ENCODE results near the gene ACP5.
"Not testable (repeated sequence)": the region's sequence is repeated elsewhere in the genome, so short reads cannot be mapped to it uniquely, and the experiment has no call there.

ACP5 gene

DNA sequence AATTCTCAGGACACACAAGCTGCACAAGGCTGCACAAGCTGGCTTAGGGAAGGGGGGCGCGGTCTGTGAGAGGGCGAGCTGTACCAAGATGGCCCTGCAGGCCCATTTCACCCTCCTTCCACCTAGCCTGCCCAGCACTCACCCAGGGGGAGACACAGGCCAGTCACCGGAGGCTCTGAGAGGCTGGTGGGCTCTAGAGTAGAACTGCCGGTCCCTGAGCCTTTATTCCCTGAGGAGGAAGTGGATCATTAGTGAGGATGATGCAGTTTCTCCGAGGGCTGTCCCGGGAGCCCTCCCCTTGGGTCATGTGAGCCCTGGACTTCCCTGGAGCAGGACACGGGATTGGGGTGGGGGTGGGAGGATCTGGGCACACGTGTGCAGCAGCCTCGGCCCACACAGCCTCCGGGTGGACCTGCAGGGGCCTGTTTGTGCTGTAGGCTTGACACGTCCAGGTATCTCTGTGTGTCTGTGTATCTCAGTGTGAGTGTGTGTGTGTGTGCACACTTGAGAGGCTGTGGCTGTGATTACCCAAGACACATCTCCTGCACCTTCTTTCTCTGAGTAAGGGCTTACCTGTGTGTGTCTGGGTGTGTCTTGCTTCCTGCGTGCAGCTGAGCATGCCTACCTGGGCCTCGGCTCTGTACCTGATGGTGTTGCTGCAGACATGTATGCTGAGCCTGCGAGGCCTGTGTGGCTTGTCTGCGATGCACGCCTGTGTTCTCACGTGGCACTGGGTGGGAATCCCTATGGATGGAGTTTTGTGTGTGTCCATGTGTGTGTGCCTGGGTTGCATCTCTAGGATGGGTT, at the start of gene ACP5:
Gene ACP5 (minus strand): TSS at position 195 of the 807 bp plus-strand sequence. CDS start 328 bp downstream, outside the sequence.
- Histone ChIP-seq H3K4me1 (ENCODE audit: control insufficient read depth in 1 of 2, insufficient read depth in 2 of 2, low read length in 2 of 2) (peaks cover 19 to 33% of the 10 kb centered on the region in 2 donors), H3K27me3 (ENCODE audit: control insufficient read depth in 1 of 2, insufficient read depth in 2 of 2, low read length in 2 of 2) (no peaks in the 10 kb centered on the region), H3K9me3 (ENCODE audit: control insufficient read depth in 1 of 2, low read length in 2 of 2) (no peaks in the 10 kb centered on the region), H3K36me3 (ENCODE audit: control insufficient read depth in 1 of 2, insufficient read depth in 2 of 2, low read length in 2 of 2) (no peaks in the 10 kb centered on the region), H3K4me3 (ENCODE audit: low read depth in 1 of 2, low read length in 2 of 2) (peak within 1 kb of the TSS; percentile 75 to 77), H3K9ac (ENCODE audit: low read depth in 1 of 2, low read length in 2 of 2) (peak within 1 kb of the TSS; percentile 47 to 65), H3K27ac (ENCODE audit: low read depth, low read length) (peak within 1 kb of the TSS; percentile 66)

DNA sequence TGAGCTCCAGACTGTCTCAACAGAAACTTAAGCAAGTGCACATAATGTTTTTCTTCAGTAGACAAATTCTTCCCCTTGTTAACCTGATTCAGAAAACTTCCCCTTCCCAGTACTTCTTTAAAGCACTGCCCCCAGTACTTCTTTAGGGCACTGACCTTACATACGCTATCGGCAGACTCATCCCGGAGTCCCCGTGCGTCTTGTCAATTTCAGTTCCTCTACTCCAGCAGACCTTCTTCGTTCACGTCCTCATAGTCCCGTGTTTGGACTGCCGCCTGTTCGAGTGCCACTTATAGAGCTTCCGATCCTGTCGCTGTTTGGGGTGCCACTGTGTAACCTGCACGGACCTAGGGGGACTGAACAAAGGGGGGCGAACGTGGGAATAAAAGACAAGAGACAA, 48.8 kb upstream of the ACP5 start:
- Histone ChIP-seq H3K4me1 (ENCODE audit: control insufficient read depth in 1 of 2, insufficient read depth in 2 of 2, low read length in 2 of 2) (peaks cover 0 to 7% of the 10 kb centered on the region in 2 donors), H3K27ac (ENCODE audit: low read depth, low read length) (no peak overlapping the region), H3K27me3 (ENCODE audit: control insufficient read depth in 1 of 2, insufficient read depth in 2 of 2, low read length in 2 of 2) (no peaks in the 10 kb centered on the region)

DNA sequence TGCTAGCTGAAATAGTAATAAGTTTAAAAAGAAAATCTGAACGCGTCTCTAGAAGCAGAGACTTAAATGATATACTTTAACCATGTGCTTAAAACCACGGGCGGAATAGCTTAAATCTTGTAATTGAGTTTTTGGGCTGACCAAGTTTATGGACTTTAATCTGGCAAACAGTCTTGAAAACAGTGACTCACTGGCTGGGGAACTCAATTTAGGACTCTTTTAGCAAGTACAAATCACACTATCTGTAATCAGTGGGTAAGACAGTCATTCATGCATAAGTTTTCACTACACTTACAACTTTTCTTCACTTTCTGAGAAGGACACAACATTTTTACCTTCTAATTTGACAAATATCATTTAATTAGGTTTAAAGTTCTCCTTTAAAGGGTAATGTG, 46.6 kb upstream of the ACP5 start:
- peak overlapping the region in 1 of 2 donors; percentile 21 for H3K9ac ChIP-seq (ENCODE audit: low read depth in 1 of 2, low read length in 2 of 2)
- H3K27ac ChIP-seq (ENCODE audit: low read depth, low read length): peak overlapping the region; percentile 63
- H3K4me1 ChIP-seq (ENCODE audit: control insufficient read depth in 1 of 2, insufficient read depth in 2 of 2, low read length in 2 of 2): peaks cover 0 to 7% of the 10 kb centered on the region in 2 donors
- H3K27me3 ChIP-seq (ENCODE audit: control insufficient read depth in 1 of 2, insufficient read depth in 2 of 2, low read length in 2 of 2): no peaks in the 10 kb centered on the region
- peak overlapping the region in 1 of 2 donors; percentile 36 for H3K4me3 ChIP-seq (ENCODE audit: low read depth in 1 of 2, low read length in 2 of 2)
- no peaks in the 10 kb centered on the region for H3K9me3 ChIP-seq (ENCODE audit: control insufficient read depth in 1 of 2, low read length in 2 of 2)
- H3K36me3 ChIP-seq (ENCODE audit: control insufficient read depth in 1 of 2, insufficient read depth in 2 of 2, low read length in 2 of 2): peaks cover 10 to 20% of the 10 kb centered on the region in 2 donors

More for the DNA sequence above, 48.8 kb upstream of the ACP5 start:
- H3K9me3 ChIP-seq (ENCODE audit: control insufficient read depth in 1 of 2, low read length in 2 of 2): no peaks in the 10 kb centered on the region
- no peak overlapping the region for H3K9ac ChIP-seq (ENCODE audit: low read depth in 1 of 2, low read length in 2 of 2)
- H3K36me3 ChIP-seq (ENCODE audit: control insufficient read depth in 1 of 2, insufficient read depth in 2 of 2, low read length in 2 of 2): no peaks in the 10 kb centered on the region
- H3K4me3 ChIP-seq (ENCODE audit: low read depth in 1 of 2, low read length in 2 of 2): no peak overlapping the region

DNA sequence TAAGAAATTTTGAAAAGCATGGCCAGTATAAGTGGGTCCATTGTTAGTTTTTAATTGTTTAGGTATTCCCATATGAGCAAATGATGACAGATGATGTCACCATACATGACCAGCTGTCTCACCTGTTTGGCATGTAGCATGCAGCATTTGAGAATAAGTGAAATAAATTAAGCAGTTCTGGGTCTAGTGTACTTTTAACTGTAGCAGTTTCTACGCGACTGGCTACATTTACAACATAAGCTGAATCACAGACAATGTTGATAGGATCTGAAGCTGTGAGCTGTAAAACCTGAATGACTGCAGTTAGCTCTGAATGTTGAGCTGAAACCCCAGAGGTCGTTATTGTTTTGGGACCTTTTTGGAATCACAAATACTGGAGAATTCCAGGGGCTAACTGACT, 45.0 kb upstream of the ACP5 start:
- Histone ChIP-seq H3K36me3 (ENCODE audit: control insufficient read depth in 1 of 2, insufficient read depth in 2 of 2, low read length in 2 of 2) (peaks cover 22 to 35% of the 10 kb centered on the region in 2 donors), H3K9me3 (ENCODE audit: control insufficient read depth in 1 of 2, low read length in 2 of 2) (peaks cover 5 to 11% of the 10 kb centered on the region in 2 donors)
- not testable (repeated sequence) for H3K4me1 ChIP-seq (ENCODE audit: control insufficient read depth in 1 of 2, insufficient read depth in 2 of 2, low read length in 2 of 2); H3K9ac ChIP-seq (ENCODE audit: low read depth in 1 of 2, low read length in 2 of 2); H3K27ac ChIP-seq (ENCODE audit: low read depth, low read length); H3K4me3 ChIP-seq (ENCODE audit: low read depth in 1 of 2, low read length in 2 of 2); H3K27me3 ChIP-seq (ENCODE audit: control insufficient read depth in 1 of 2, insufficient read depth in 2 of 2, low read length in 2 of 2)

DNA sequence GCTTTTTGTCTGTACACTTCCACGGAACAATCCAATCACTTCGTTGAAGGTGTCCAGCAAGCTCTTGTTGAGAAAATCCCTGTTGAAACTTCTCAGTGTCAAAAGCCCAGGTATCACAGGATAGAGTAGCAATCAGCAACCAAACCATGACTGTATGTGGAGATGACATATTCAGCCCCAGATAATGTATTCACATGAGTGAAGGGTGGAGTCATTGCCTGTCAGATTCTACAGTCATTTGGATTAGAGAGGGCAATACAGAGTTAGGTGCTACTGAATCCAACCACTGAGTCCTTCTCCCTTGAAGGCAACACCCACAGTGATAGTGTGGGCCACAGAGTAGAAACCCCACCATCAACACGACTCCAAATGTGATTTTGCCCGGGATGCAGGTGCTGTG, 43.1 kb upstream of the ACP5 start:
- Histone ChIP-seq H3K27me3 (ENCODE audit: control insufficient read depth in 1 of 2, insufficient read depth in 2 of 2, low read length in 2 of 2) (no peaks in the 10 kb centered on the region), H3K9ac (ENCODE audit: low read depth in 1 of 2, low read length in 2 of 2) (no peak overlapping the region), H3K4me3 (ENCODE audit: low read depth in 1 of 2, low read length in 2 of 2) (no peak overlapping the region), H3K27ac (ENCODE audit: low read depth, low read length) (no peak overlapping the region), H3K9me3 (ENCODE audit: control insufficient read depth in 1 of 2, low read length in 2 of 2) (peaks cover 17 to 20% of the 10 kb centered on the region in 2 donors), H3K36me3 (ENCODE audit: control insufficient read depth in 1 of 2, insufficient read depth in 2 of 2, low read length in 2 of 2) (peaks cover 33 to 51% of the 10 kb centered on the region in 2 donors), H3K4me1 (ENCODE audit: control insufficient read depth in 1 of 2, insufficient read depth in 2 of 2, low read length in 2 of 2) (peaks cover 0 to 6% of the 10 kb centered on the region in 2 donors)

DNA sequence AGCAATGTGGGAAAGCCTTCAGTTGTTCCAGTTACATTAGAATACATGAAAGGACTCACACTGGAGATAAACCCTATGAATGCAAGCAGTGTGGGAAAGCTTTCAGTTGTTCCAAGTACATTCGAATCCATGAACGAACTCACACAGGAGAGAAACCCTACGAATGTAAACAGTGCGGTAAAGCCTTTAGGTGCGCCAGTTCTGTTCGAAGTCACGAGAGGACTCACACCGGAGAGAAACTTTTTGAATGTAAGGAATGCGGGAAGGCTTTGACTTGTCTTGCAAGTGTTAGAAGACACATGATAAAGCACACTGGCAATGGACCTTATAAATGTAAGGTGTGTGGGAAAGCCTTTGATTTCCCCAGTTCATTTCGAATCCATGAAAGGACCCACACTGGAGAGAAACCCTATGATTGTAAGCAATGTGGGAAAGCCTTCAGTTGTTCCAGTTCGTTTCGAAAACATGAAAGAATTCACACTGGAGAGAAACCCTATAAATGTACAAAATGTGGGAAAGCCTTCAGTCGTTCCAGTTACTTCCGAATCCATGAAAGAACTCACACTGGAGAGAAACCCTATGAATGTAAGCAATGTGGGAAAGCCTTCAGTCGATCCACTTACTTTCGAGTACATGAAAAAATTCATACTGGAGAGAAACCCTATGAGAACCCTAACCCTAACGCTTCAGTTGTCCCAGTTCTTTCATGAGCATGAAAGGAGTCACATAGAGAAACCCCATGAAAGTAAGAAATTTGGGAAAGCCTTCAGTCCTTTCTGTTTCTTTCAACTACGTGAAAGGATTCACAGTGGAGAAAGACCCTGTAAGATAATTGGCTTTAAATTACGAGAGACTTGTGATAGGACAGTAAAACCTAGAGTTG, 40.0 kb upstream of the ACP5 start:
- peak overlapping the region; percentile 8 to 21 for H3K4me3 ChIP-seq (ENCODE audit: low read depth in 1 of 2, low read length in 2 of 2)
- H3K27me3 ChIP-seq (ENCODE audit: control insufficient read depth in 1 of 2, insufficient read depth in 2 of 2, low read length in 2 of 2): no peaks in the 10 kb centered on the region
- no peak overlapping the region for H3K9ac ChIP-seq (ENCODE audit: low read depth in 1 of 2, low read length in 2 of 2)
- peaks cover 17 to 20% of the 10 kb centered on the region in 2 donors for H3K9me3 ChIP-seq (ENCODE audit: control insufficient read depth in 1 of 2, low read length in 2 of 2)
- H3K36me3 ChIP-seq (ENCODE audit: control insufficient read depth in 1 of 2, insufficient read depth in 2 of 2, low read length in 2 of 2): peaks cover 40 to 65% of the 10 kb centered on the region in 2 donors
- no peak overlapping the region for H3K27ac ChIP-seq (ENCODE audit: low read depth, low read length)
- no peaks in the 10 kb centered on the region for H3K4me1 ChIP-seq (ENCODE audit: control insufficient read depth in 1 of 2, insufficient read depth in 2 of 2, low read length in 2 of 2)

DNA sequence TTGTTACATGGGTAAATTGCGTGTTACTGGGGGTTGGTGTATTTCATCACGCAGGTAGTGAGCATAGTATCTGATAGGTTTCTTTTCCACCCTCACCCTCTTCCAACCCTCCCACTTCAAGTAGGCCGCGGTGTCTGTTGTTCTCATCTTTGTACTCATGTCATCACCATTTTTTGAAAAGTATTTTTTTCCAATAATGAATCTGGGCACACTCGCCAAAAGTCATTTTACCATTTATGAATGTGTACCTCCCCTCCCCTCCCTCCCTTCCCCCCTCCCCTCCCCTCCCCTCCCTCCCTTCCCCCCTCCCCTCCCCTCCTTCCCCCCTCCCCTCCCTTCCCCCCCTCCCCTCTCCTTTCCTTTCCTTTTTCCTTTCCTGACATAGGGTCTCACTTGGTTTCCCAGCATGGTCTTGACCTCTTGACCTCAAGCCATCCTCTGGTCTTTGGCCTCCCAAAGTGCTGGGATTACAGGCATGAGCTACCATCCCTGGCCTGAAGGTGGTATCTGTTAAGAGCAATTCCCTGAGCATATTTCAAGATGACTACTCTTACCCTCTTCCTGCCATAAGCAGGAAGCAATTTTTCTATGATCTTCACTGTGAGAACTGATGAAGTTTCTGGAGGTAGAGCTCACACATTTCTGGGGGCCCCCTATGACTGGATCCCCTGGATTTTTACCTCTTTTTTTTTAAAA, 35.5 kb upstream of the ACP5 start:
- no peak overlapping the region for H3K4me3 ChIP-seq (ENCODE audit: low read depth in 1 of 2, low read length in 2 of 2)
- H3K9me3 ChIP-seq (ENCODE audit: control insufficient read depth in 1 of 2, low read length in 2 of 2): peaks cover 14 to 15% of the 10 kb centered on the region in 2 donors
- H3K4me1 ChIP-seq (ENCODE audit: control insufficient read depth in 1 of 2, insufficient read depth in 2 of 2, low read length in 2 of 2): no peaks in the 10 kb centered on the region
- no peaks in the 10 kb centered on the region for H3K27me3 ChIP-seq (ENCODE audit: control insufficient read depth in 1 of 2, insufficient read depth in 2 of 2, low read length in 2 of 2)
- H3K36me3 ChIP-seq (ENCODE audit: control insufficient read depth in 1 of 2, insufficient read depth in 2 of 2, low read length in 2 of 2): peaks cover 23 to 36% of the 10 kb centered on the region in 2 donors
- no peak overlapping the region for H3K9ac ChIP-seq (ENCODE audit: low read depth in 1 of 2, low read length in 2 of 2)
- H3K27ac ChIP-seq (ENCODE audit: low read depth, low read length): no peak overlapping the region

DNA sequence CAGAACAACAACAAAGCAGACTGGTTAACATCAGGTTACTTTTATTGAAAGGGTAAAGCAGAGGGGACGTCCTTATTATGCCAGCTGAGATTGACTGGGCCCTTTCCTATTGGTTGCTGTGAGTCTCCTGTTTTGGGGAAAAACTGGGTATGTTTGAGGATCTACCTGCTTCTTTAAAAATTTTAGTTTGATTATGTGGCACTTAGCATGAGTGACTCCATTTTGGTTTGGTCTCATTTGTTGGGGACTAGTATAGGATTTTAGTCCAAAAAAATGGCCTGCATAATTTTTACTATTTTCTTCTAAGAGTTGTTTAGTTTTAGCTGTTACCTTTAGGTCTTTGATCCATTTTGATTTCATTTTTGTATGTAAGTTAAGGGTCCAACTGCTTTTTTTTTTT, 34.3 kb upstream of the ACP5 start:
- Histone ChIP-seq H3K4me3 (ENCODE audit: low read depth in 1 of 2, low read length in 2 of 2) (no peak overlapping the region), H3K4me1 (ENCODE audit: control insufficient read depth in 1 of 2, insufficient read depth in 2 of 2, low read length in 2 of 2) (no peaks in the 10 kb centered on the region), H3K27ac (ENCODE audit: low read depth, low read length) (no peak overlapping the region), H3K9ac (ENCODE audit: low read depth in 1 of 2, low read length in 2 of 2) (no peak overlapping the region), H3K27me3 (ENCODE audit: control insufficient read depth in 1 of 2, insufficient read depth in 2 of 2, low read length in 2 of 2) (no peaks in the 10 kb centered on the region), H3K36me3 (ENCODE audit: control insufficient read depth in 1 of 2, insufficient read depth in 2 of 2, low read length in 2 of 2) (peaks cover 11 to 25% of the 10 kb centered on the region in 2 donors), H3K9me3 (ENCODE audit: control insufficient read depth in 1 of 2, low read length in 2 of 2) (peaks cover 2 to 6% of the 10 kb centered on the region in 2 donors)

DNA sequence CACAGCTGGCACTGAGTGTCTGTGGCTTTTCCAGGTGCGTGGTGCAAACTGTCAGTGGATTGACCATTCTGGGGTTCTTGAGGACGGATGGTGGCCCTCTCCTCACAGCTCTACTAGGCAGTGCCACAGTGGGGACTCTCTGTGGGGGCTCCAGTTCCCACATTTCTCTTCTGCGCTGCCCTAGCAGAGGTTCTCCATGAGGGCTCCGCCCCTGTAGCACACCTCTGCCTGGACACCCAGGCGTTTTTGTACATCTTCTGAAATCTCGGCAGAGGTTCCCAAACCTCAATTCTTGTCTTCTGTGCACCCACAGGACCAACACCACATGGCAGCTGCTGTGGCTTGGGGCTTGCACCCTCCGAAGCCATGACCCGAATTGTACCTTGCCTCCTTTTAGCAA, 29.0 kb upstream of the ACP5 start:
- Histone ChIP-seq H3K9ac (ENCODE audit: low read depth in 1 of 2, low read length in 2 of 2) (no peak overlapping the region), H3K27ac (ENCODE audit: low read depth, low read length) (no peak overlapping the region), H3K4me3 (ENCODE audit: low read depth in 1 of 2, low read length in 2 of 2) (no peak overlapping the region), H3K27me3 (ENCODE audit: control insufficient read depth in 1 of 2, insufficient read depth in 2 of 2, low read length in 2 of 2) (no peaks in the 10 kb centered on the region), H3K9me3 (ENCODE audit: control insufficient read depth in 1 of 2, low read length in 2 of 2) (peaks cover 5 to 6% of the 10 kb centered on the region in 2 donors), H3K36me3 (ENCODE audit: control insufficient read depth in 1 of 2, insufficient read depth in 2 of 2, low read length in 2 of 2) (peaks cover 4 to 20% of the 10 kb centered on the region in 2 donors), H3K4me1 (ENCODE audit: control insufficient read depth in 1 of 2, insufficient read depth in 2 of 2, low read length in 2 of 2) (peaks cover 0 to 3% of the 10 kb centered on the region in 2 donors)
